ENCODE measurements around the gene CD80.
"Not testable (repeated sequence)": the region's sequence is repeated elsewhere in the genome, so short reads cannot be mapped to it uniquely, and the experiment has no call there.

Gene CD80

GRCh38 chr3:119571688-119572087 is 12.3 kb upstream of the CD80 start:
- POLR2A ChIA-PET: no interaction called here

DNA sequence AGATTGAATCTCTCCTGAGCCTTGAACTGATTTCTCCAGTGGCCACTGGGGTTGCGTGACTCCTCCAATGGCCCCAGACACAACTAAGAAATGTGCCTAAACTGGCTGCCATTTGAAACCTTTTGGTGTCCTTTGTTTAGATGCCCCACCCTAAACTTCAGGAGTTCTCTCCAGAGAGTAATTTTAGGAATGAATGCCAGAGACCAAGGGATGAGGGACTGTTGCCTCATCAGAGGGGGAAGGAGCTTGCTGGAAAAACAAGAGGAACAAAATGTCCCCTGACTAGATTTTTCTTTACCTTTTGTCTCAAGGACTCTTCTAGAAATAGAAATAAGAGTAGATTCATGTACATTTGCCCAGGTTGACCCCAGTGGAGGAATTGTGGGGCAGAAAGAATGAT is 11.8 kb upstream of the CD80 start:
- CTCF ChIA-PET: interaction anchor here (3.4 kb wide), 1 partner anchor 29 kb away, joined by 18 read pairs; no protein-coding TSS in a partner anchor
- no peak for DNase-seq (ENCODE audit: extremely low spot score)
- POLR2A ChIA-PET: no interaction called here
- TF ChIP-seq CTCF (IDR thresholded peaks at IDR 0.05; ENCODE audit: control extremely low read depth, extremely low read depth, low read depth, missing control alignments): no peak

More at GRCh38 chr3:119571688-119572087, 12.3 kb upstream of the CD80 start:
- no peak for TF ChIP-seq CTCF (IDR thresholded peaks at IDR 0.05; ENCODE audit: control extremely low read depth, extremely low read depth, low read depth, missing control alignments)
- CTCF ChIA-PET: interaction anchor here (3.4 kb wide), 1 partner anchor 29 kb away, joined by 18 read pairs; no protein-coding TSS in a partner anchor
- DNase-seq (ENCODE audit: extremely low spot score): no peak

- TF ChIP-seq CTCF (IDR thresholded peaks at IDR 0.05; ENCODE audit: control extremely low read depth, extremely low read depth, low read depth, missing control alignments): no peak
- POLR2A ChIA-PET: interaction anchor here (1.0 kb wide), 1 partner anchor 10 kb away, joined by 3 read pairs; no protein-coding TSS in a partner anchor
- CTCF ChIA-PET: interaction anchor here (0.7 to 3.4 kb wide), 8 partner anchors 11 to 112 kb away, joined by 3 to 18 read pairs (median 4); partner anchors contain the start of gene CD80
- peak; percentile 31 for DNase-seq (ENCODE audit: extremely low spot score)
Measured at GRCh38 chr3:119570229-119570628, 10.8 kb upstream of the CD80 start.

DNA sequence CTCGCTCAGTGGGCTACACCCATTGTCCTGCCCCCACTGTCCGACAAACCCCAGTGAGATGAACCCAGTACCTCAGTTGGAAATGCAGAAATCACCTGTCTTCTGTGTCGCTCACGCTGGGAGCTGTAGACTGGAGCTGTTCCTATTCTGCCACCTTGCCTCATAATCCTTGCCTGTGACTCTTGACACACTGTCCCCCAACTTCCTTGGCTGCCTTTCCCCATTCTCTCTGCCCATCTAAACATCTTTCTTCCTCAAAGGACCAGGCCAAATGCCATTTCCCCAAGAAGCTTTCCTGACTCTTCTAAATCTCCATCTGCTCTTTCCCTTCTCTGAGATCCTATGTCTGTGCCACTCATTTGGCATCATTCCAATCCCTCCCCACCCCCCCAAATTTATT is 9.7 kb upstream of the CD80 start:
- no peak for DNase-seq (ENCODE audit: extremely low spot score)
- TF ChIP-seq CTCF (IDR thresholded peaks at IDR 0.05; ENCODE audit: control extremely low read depth, extremely low read depth, low read depth, missing control alignments): no peak
- CTCF ChIA-PET: interaction anchor here (1.2 to 3.4 kb wide), 6 partner anchors 10 to 112 kb away, joined by 4 to 18 read pairs (median 6); partner anchors contain the start of gene CD80
- POLR2A ChIA-PET: no interaction called here

DNA sequence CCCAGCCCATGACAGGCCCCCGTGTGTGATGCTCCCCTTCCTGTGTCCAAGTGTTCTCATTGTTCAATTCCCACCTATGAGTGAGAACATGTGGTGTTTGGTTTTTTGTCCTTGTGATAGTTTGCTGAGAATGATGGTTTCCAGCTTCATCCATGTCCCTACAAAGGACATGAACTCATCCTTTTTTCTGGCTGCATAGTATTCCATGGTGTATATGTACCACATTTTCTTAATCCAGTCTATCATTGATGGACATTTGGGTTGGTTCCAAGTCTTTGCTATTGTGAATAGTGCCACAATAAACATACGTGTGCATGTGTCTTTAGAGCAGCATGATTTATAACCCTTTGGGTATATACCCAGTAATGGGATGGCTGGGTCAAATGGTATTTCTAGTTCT is 3.9 kb upstream of the CD80 start:
- CTCF ChIA-PET: interaction anchor here (1.1 to 2.4 kb wide), 2 partner anchors 15 to 19 kb away, joined by 5 to 6 read pairs; partner anchors contain the start of gene ADPRH
- POLR2A ChIA-PET: interaction anchor here (1.1 to 1.2 kb wide), 2 partner anchors 13 to 50 kb away, joined by 3 to 5 read pairs; no protein-coding TSS in a partner anchor
- DNase-seq (ENCODE audit: extremely low spot score): not testable (repeated sequence)

GRCh38 chr3:119562307-119562961 is 3.0 kb upstream of the CD80 start:
- no peak for TF ChIP-seq CTCF (IDR thresholded peaks at IDR 0.05; ENCODE audit: control extremely low read depth, extremely low read depth, low read depth, missing control alignments)
- POLR2A ChIA-PET: interaction anchor here (1.1 to 1.2 kb wide), 2 partner anchors 12 to 51 kb away, joined by 3 to 5 read pairs; no protein-coding TSS in a partner anchor
- DNase-seq (ENCODE audit: extremely low spot score): peak; percentile 77
- CTCF ChIA-PET: interaction anchor here (0.8 to 2.4 kb wide), 3 partner anchors 16 to 38 kb away, joined by 3 to 6 read pairs (median 5); partner anchors contain the start of gene ADPRH

- POLR2A ChIA-PET: interaction anchor here (0.6 to 1.3 kb wide), 7 partner anchors 10 to 777 kb away, joined by 3 to 15 read pairs (median 3); no protein-coding TSS in a partner anchor
- no peak for TF ChIP-seq CTCF (IDR thresholded peaks at IDR 0.05; ENCODE audit: control extremely low read depth, extremely low read depth, low read depth, missing control alignments)
- DNase-seq (ENCODE audit: extremely low spot score): no peak
- CTCF ChIA-PET: interaction anchor here (0.8 to 3.5 kb wide), 21 partner anchors 9 to 319 kb away, joined by 3 to 20 read pairs (median 5); partner anchors contain the start of genes ADPRH and B4GALT4
Measured at GRCh38 chr3:119560160-119560559, 746 bp upstream of the CD80 start.

Measured in GM10248 (cell line).